ENCODE data around the gene KDM5B.
A peak's percentile ranks its signal among the peaks of the same experiment; 100 is the strongest.
"Not testable (repeated sequence)": the region's sequence is repeated elsewhere in the genome, so short reads cannot be mapped to it uniquely, and the experiment has no call there.

Gene KDM5B

GRCh38 chr1:202807926-202808757 is at the start of gene KDM5B:
TSS of gene KDM5B (minus strand) at chr1:202808421. CDS start at chr1:202808305, 116 bp downstream.
- DNase-seq: peak in 1 of 2 donors; percentile 55

GRCh38 chr1:202857136-202857610 is 49.0 kb upstream of the KDM5B start:
- DNase-seq: no peak

GRCh38 chr1:202856014-202856413 is 47.8 kb upstream of the KDM5B start:
- no peak for DNase-seq

- DNase-seq: no peak
Observed at GRCh38 chr1:202854787-202855186, 46.6 kb upstream of the KDM5B start.

GRCh38 chr1:202852163-202852904 is 44.1 kb upstream of the KDM5B start:
- DNase-seq: peak in 1 of 2 donors; percentile 66

GRCh38 chr1:202850593-202851362 is 42.6 kb upstream of the KDM5B start:
- DNase-seq: no peak

- no peak for DNase-seq
Observed at GRCh38 chr1:202848191-202848542, 39.9 kb upstream of the KDM5B start.

- no peak for DNase-seq
Observed at GRCh38 chr1:202844935-202845334, 36.7 kb upstream of the KDM5B start.

- no peak for DNase-seq
Observed at GRCh38 chr1:202844259-202844658, 36.0 kb upstream of the KDM5B start.

- DNase-seq: no peak
Observed at GRCh38 chr1:202843081-202843480, 34.9 kb upstream of the KDM5B start.

GRCh38 chr1:202837746-202838262 is 29.6 kb upstream of the KDM5B start:
- DNase-seq: no peak

- DNase-seq: peak in 1 of 2 donors; percentile 53
Observed at GRCh38 chr1:202836623-202837403, 28.6 kb upstream of the KDM5B start.

GRCh38 chr1:202835548-202836072 is 27.4 kb upstream of the KDM5B start:
- DNase-seq: peak in 1 of 2 donors; percentile 78

- DNase-seq: no peak
Observed at GRCh38 chr1:202834771-202835547, 26.7 kb upstream of the KDM5B start.

- no peak for DNase-seq
Observed at GRCh38 chr1:202831906-202832305, 23.7 kb upstream of the KDM5B start.

- DNase-seq: not testable (repeated sequence)
Observed at GRCh38 chr1:202829223-202829622, 21.0 kb upstream of the KDM5B start.

- DNase-seq: no peak
Observed at GRCh38 chr1:202825748-202826147, 17.5 kb upstream of the KDM5B start.

- no peak for DNase-seq
Observed at GRCh38 chr1:202821467-202821866, 13.2 kb upstream of the KDM5B start.

GRCh38 chr1:202818819-202819218 is 10.6 kb upstream of the KDM5B start:
- DNase-seq: no peak

GRCh38 chr1:202815120-202815519 is 6.9 kb upstream of the KDM5B start:
- DNase-seq: no peak
